H1 (cell line): Measurements from ENCODE around the gene ZBTB48. TPM values are rescaled to one million over a fixed set of nuclear protein-coding genes. Genes with fewer than 3 reads are reported as not detected.
"Not testable (repeated sequence)": the region's sequence is repeated elsewhere in the genome, so short reads cannot be mapped to it uniquely, and the experiment has no call there.

Experiments used
- CTCF ChIA-PET: fragments of 300-600 bp; sonication (Branson Sonifier 250); formaldehyde crosslinking; loops from one replicate; lab custom pipeline; 2021; ENCODE audit not compliant: partially characterized antibody; lab: Charles Lee
- POLR2A ChIA-PET: fragments of 300-600 bp; sonication (Branson Sonifier 250); formaldehyde crosslinking; loops from one replicate; lab custom pipeline; 2021; ENCODE audit warnings: inconsistent platforms; ENCODE audit not compliant: partially characterized antibody; lab: Charles Lee
- DNase-seq, 2 experiments: peaks; one replicate each; pipeline versions ENCODE4 v3.0.0 to v3.0.0-alpha.2; 2010 to 2022; ENCODE audit warnings: low spot score in 2 of 2, low read depth in 1 of 2, mixed read lengths in 1 of 2
- FAIRE-seq: peaks from 2 replicates; lab custom pipeline; 2011; peaks lifted over from hg19 to GRCh38; lab: Jason Lieb, UNC
- H2AFZ ChIP-seq: 2 replicates; pipeline ENCODE4 v1.8.1; 2012; ENCODE audit warnings: low read length, inconsistent platforms
- H2AK5ac ChIP-seq: 2 replicates; pipeline ENCODE4 v1.6.1; 2013; ENCODE audit warnings: low read depth, low read length
- H2BK120ac ChIP-seq: replicated peaks from 2 replicates; pipeline ENCODE3; 2013; ENCODE audit warnings: low read depth, low read length, inconsistent platforms
- H2BK12ac ChIP-seq: 2 replicates; pipeline ENCODE4 v1.6.1; 2013; ENCODE audit warnings: low read depth, low read length
- H2BK15ac ChIP-seq: 2 replicates; pipeline ENCODE4 v1.6.1; 2013; ENCODE audit warnings: low read length
- H2BK20ac ChIP-seq: 2 replicates; pipeline ENCODE4 v1.6.1; 2013; ENCODE audit warnings: low read length
- H2BK5ac ChIP-seq: 2 replicates; pipeline ENCODE4 v1.6.1; 2013; ENCODE audit warnings: low read depth, low read length
- H3K14ac ChIP-seq: 2 replicates; pipeline ENCODE4 v1.6.1; 2013; ENCODE audit warnings: inconsistent platforms; ENCODE audit not compliant: insufficient read length
- H3K18ac ChIP-seq: 2 replicates; pipeline ENCODE4 v1.6.1; 2013; ENCODE audit warnings: low read length; ENCODE audit errors: extremely low read depth
- H3K23ac ChIP-seq: 2 replicates; pipeline ENCODE4 v1.6.1; 2013; ENCODE audit warnings: inconsistent platforms; ENCODE audit not compliant: insufficient read length
- H3K23me2 ChIP-seq: 2 replicates; pipeline ENCODE4 v1.6.1; 2013; ENCODE audit warnings: low read depth, low read length
- H3K27ac ChIP-seq: 2 replicates; pipeline ENCODE4 v1.6.1; 2011; ENCODE audit warnings: low read depth, low read length, inconsistent platforms
- H3K27me3 ChIP-seq, 4 experiments: replicated peaks in 1 of 4; 1 replicate in 1 of 4; 2 replicates in 3 of 4; pipeline versions ENCODE4 v1.6.1 to v1.8.1; 2011 to 2013; ENCODE audit warnings: low read length in 3 of 4, mild to moderate bottlenecking in 3 of 4, inconsistent platforms in 2 of 4, mixed read lengths in 2 of 4, moderate library complexity in 1 of 4; ENCODE audit not compliant: control insufficient read depth in 3 of 4, insufficient read depth in 3 of 4; ENCODE audit errors: extremely low read depth in 1 of 4
- H3K36me3 ChIP-seq, 4 experiments: 2 replicates each; pipeline versions ENCODE4 v1.6.1 to v1.8.1; 2011 to 2013; ENCODE audit warnings: mild to moderate bottlenecking in 4 of 4, low read length in 3 of 4, moderate library complexity in 2 of 4, control low read depth in 1 of 4, inconsistent platforms in 1 of 4; ENCODE audit not compliant: insufficient read depth in 4 of 4, control insufficient read depth in 2 of 4
- H3K4ac ChIP-seq: replicated peaks from 2 replicates; pipeline ENCODE3; 2013; ENCODE audit warnings: low read length, low read depth, mixed read lengths, inconsistent platforms; ENCODE audit not compliant: insufficient read length
- H3K4me1 ChIP-seq, 4 experiments: replicated peaks in 1 of 4; 1 replicate in 1 of 4; 2 replicates in 3 of 4; pipeline versions ENCODE4 v1.6.1 to v1.8.1; 2011 to 2013; ENCODE audit warnings: low read length in 3 of 4, inconsistent platforms in 2 of 4, mixed read lengths in 1 of 4; ENCODE audit not compliant: insufficient read depth in 4 of 4, control insufficient read depth in 3 of 4
- H3K4me2 ChIP-seq, 2 experiments: 2 replicates each; pipeline versions ENCODE4 v1.6.1 to v1.8.1; 2011 to 2013; ENCODE audit warnings: low read depth in 2 of 2, low read length in 2 of 2, control low read depth in 1 of 2, inconsistent platforms in 1 of 2, mild to moderate bottlenecking in 1 of 2; ENCODE audit not compliant: insufficient read depth in 1 of 2
- H3K4me3 ChIP-seq, 4 experiments: fragments of 200-600, 300-600 bp in 1 of 4; sonication (generic), shearing (Covaris generic), sonication (Bioruptor Twin) in 1 of 4; 2 replicates each; pipeline versions ENCODE4 v1.5.1 to v1.8.1; 2011 to 2016; ENCODE audit warnings: low read length in 4 of 4, low read depth in 3 of 4, control low read depth in 2 of 4, inconsistent platforms in 2 of 4, mild to moderate bottlenecking in 2 of 4, mixed read lengths in 1 of 4, moderate library complexity in 1 of 4; ENCODE audit not compliant: insufficient read depth in 2 of 4; ENCODE audit errors: extremely low read depth in 1 of 4
- H3K56ac ChIP-seq: replicated peaks from 2 replicates; pipeline ENCODE3; 2013; ENCODE audit warnings: low read depth, mild to moderate bottlenecking, mixed read lengths, low read length, inconsistent platforms; ENCODE audit not compliant: insufficient read length
- H3K79me1 ChIP-seq: 2 replicates; pipeline ENCODE4 v1.6.1; 2013; ENCODE audit warnings: low read depth, low read length, control low read depth
- H3K79me2 ChIP-seq, 2 experiments: 2 replicates each; pipeline versions ENCODE4 v1.6.1 to v1.8.1; 2012 to 2013; ENCODE audit warnings: low read length in 2 of 2, mild to moderate bottlenecking in 2 of 2, inconsistent platforms in 1 of 2; ENCODE audit not compliant: insufficient read depth in 2 of 2, control insufficient read depth in 1 of 2
- H3K9ac ChIP-seq, 4 experiments: replicated peaks in 1 of 4; 1 replicate in 1 of 4; 2 replicates in 3 of 4; pipeline versions ENCODE4 v1.6.1 to v1.8.1; 2011 to 2013; ENCODE audit warnings: low read depth in 3 of 4, low read length in 3 of 4, control low read depth in 2 of 4, mild to moderate bottlenecking in 2 of 4, moderate library complexity in 2 of 4, inconsistent platforms in 1 of 4; ENCODE audit errors: extremely low read depth in 1 of 4
- H3K9me3 ChIP-seq, 2 experiments: 2 replicates each; pipeline versions ENCODE4 v1.6.1 to v1.8.1; 2012 to 2013; ENCODE audit warnings: mild to moderate bottlenecking in 2 of 2, moderate library complexity in 2 of 2, control low read depth in 1 of 2, inconsistent platforms in 1 of 2, low read depth in 1 of 2, low read length in 1 of 2, mixed read lengths in 1 of 2; ENCODE audit not compliant: insufficient read depth in 2 of 2
- H4K20me1 ChIP-seq, 2 experiments: replicated peaks in 1 of 2; 2 replicates each; pipeline versions ENCODE3 to v1.8.1; 2011 to 2013; ENCODE audit warnings: inconsistent platforms in 2 of 2, low read length in 2 of 2, mild to moderate bottlenecking in 1 of 2; ENCODE audit not compliant: insufficient read depth in 2 of 2, control insufficient read depth in 1 of 2
- H4K5ac ChIP-seq: 2 replicates; pipeline ENCODE4 v1.6.1; 2013; ENCODE audit warnings: low read length, low read depth, mixed read lengths, inconsistent platforms; ENCODE audit not compliant: insufficient read length
- H4K8ac ChIP-seq: 2 replicates; pipeline ENCODE4 v1.8.0; 2013; ENCODE audit warnings: mild to moderate bottlenecking, moderate library complexity, low read length, inconsistent platforms; ENCODE audit not compliant: insufficient read depth; ENCODE audit errors: extremely low read depth
- H4K91ac ChIP-seq: replicated peaks from 2 replicates; pipeline ENCODE3; 2013; ENCODE audit warnings: low read length, mixed read lengths, inconsistent platforms; ENCODE audit not compliant: insufficient read length
- WGBS, 2 experiments: shearing (Covaris generic) in 1 of 2; methylation state at CpG; one replicate each; pipeline versions ENCODE4 v1.1.6 to v1.1.7; 2013 to 2015; ENCODE audit warnings: low lambda C conversion rate in 2 of 2, mixed read lengths in 2 of 2, inconsistent platforms in 1 of 2, low coverage in 1 of 2, missing lambda C conversion rate in 1 of 2; ENCODE audit not compliant: insufficient replicate concordance in 2 of 2, insufficient coverage in 1 of 2, insufficient read length in 1 of 2; ENCODE audit errors: extremely low coverage in 1 of 2, missing lambda C conversion rate in 1 of 2; 5-methylcytosine and 5-hydroxymethylcytosine counted together
- polyA plus RNA-seq, 7 experiments: library from polyadenylated mRNA; depleted of rRNA in 3 of 7; stranded (reverse) in 5 of 7; unstranded in 2 of 7; fragments of >200 nt in 5 of 7; fragments of 200-250 nt in 2 of 7; gene quantifications; 1 replicate in 5 of 7; 2 replicates in 1 of 7; 4 replicates in 1 of 7; pipeline versions ENCODE4 v1.2.1 to v1.2.3, GENCODE V29; 2011 to 2013; ENCODE audit warnings: missing spikeins in 2 of 7, mixed read lengths in 2 of 7
- total RNA-seq: library from RNA; stranded (reverse); fragmentation: NEBNext Ultra II Directional; extraction: Animal tissue kit (Norgen Biotek cat#: 25700); gene quantifications from 2 replicates; pipeline ENCODE4 v1.2.1, GENCODE V29; 2021

Gene ZBTB48
- total and polyA plus RNA-seq, 2 of the 8 experiments (the other 6 are each of a cell fraction or from before 2014, with no cell fraction given), result 28.2 to 28.8 TPM

DNA sequence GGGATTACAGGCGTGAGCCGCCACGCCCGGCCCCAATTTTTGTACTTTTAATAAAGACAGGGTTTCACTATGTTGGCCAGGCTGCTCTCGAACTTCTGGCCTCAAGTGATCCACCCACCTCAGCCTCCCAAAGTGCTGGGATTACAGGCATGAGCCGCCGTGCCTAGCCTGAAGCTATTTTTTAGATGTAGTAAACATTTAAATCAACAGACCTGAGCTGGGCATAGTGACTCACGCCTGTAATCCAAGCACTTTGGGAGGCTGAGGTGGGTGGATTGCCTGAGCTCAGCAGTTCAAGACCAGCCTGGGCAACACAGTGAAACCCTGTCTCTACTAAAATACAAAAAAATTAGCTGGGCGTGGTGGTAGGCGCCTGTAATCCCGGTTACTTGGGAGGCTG, 20.6 kb upstream of the ZBTB48 start:
- H4K20me1 ChIP-seq, H2BK15ac ChIP-seq, H2BK20ac ChIP-seq, FAIRE-seq, H4K5ac ChIP-seq, H3K4me1 ChIP-seq, H3K27me3 ChIP-seq, H3K18ac ChIP-seq, H3K4ac ChIP-seq, H3K4me3 ChIP-seq, H2BK120ac ChIP-seq, H2BK12ac ChIP-seq, H3K56ac ChIP-seq, H3K14ac ChIP-seq, DNase-seq, H4K91ac ChIP-seq, H3K9me3 ChIP-seq, H2BK5ac ChIP-seq, H3K79me1 ChIP-seq, H4K8ac ChIP-seq, H3K23me2 ChIP-seq, H3K9ac ChIP-seq, H3K23ac ChIP-seq, H3K4me2 ChIP-seq, H3K36me3 ChIP-seq, H3K79me2 ChIP-seq, H3K27ac ChIP-seq, H2AFZ ChIP-seq, H2AK5ac ChIP-seq: not testable (repeated sequence)
- 97% methylated on average over 11 of the region's 11 CpGs; no CpG with 5 or more reads in 1 of the 2 experiments for WGBS, 2 experiments
- CTCF ChIA-PET, result interaction anchor here (0.7 to 1.5 kb wide), 5 partner anchors 22 to 73 kb away, joined by 3 to 5 read pairs (median 3); no protein-coding TSS in a partner anchor
- POLR2A ChIA-PET, result interaction anchor here (0.7 to 1.2 kb wide), 2 partner anchors 13 to 21 kb away, joined by 3 read pairs; partner anchors contain the start of gene ZBTB48
